Stomach (tissue), 4 donors: ENCODE data around the gene HSF2.

Source experiments
- EP300 ChIP-seq: sonication (generic); formaldehyde crosslinking; IDR thresholded peaks from one replicate; pipeline ENCODE4 v1.6.1; 2017; ENCODE audit warnings: antibody characterized with exemption
- POLR2A ChIP-seq, 4 donors: fragments of 450-650 bp; IDR thresholded peaks; one replicate each; pipeline ENCODE4 v1.6.1; 2016; ENCODE audit warnings: antibody characterized with exemption in 4 of 4, control low read depth in 2 of 4, mild to moderate bottlenecking in 1 of 4, moderate library complexity in 1 of 4
- POLR2AphosphoS5 ChIP-seq, 3 donors: sonication (generic); formaldehyde crosslinking; IDR thresholded peaks; one replicate each; pipeline ENCODE4 v1.6.1; 2016; ENCODE audit warnings: antibody characterized with exemption in 3 of 3
- TF ChIP-seq, protein P1 (sequence below), 7 experiments: fragments of 450-650 bp in 4 of 7; fragments of 200-600 bp in 3 of 7; sonication (generic) in 3 of 7; IDR thresholded peaks; one replicate each; pipeline ENCODE4 v1.5.1; 2016 to 2019; ENCODE audit warnings: antibody characterized with exemption in 7 of 7, control low read depth in 2 of 7, mild to moderate bottlenecking in 1 of 7

- TF ChIP-seq POLR2A (IDR thresholded peaks at IDR 0.05) (no peak), EP300 (no peak), POLR2AphosphoS5 (IDR thresholded peaks at IDR 0.05) (no peak)
- TF ChIP-seq, protein P1, sequence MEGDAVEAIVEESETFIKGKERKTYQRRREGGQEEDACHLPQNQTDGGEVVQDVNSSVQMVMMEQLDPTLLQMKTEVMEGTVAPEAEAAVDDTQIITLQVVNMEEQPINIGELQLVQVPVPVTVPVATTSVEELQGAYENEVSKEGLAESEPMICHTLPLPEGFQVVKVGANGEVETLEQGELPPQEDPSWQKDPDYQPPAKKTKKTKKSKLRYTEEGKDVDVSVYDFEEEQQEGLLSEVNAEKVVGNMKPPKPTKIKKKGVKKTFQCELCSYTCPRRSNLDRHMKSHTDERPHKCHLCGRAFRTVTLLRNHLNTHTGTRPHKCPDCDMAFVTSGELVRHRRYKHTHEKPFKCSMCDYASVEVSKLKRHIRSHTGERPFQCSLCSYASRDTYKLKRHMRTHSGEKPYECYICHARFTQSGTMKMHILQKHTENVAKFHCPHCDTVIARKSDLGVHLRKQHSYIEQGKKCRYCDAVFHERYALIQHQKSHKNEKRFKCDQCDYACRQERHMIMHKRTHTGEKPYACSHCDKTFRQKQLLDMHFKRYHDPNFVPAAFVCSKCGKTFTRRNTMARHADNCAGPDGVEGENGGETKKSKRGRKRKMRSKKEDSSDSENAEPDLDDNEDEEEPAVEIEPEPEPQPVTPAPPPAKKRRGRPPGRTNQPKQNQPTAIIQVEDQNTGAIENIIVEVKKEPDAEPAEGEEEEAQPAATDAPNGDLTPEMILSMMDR (IDR thresholded peaks at IDR 0.05): no peak
Observed at GRCh38 chr6:122416825-122417224, 17.4 kb downstream of the HSF2 start.
